Prostate gland (tissue), 2 donors: ENCODE measurements around the gene COA5. TPM values are rescaled to one million over a fixed set of nuclear protein-coding genes. Genes with fewer than 3 reads are reported as not detected.

ENCODE experiments used
- DNase-seq: peaks from one replicate; pipeline ENCODE4 v3.0.0-alpha.2; 2019; ENCODE audit warnings: low spot score
- H3K27ac ChIP-seq, 2 donors: fragments of 200-600 bp; sonication (generic); 2 replicates each; pipeline ENCODE4 v1.5.1; 2017 to 2019
- H3K27me3 ChIP-seq: fragments of 200-600 bp; sonication (generic); replicated peaks from 2 replicates; pipeline ENCODE4 v1.5.1; 2019; ENCODE audit not compliant: insufficient read depth
- H3K36me3 ChIP-seq, 2 donors: fragments of 200-600 bp; sonication (generic); 1 replicate in 1 of 2; 2 replicates in 1 of 2; pipeline versions ENCODE4 v1.5.1 to v1.8.1; 2017 to 2019
- H3K4me1 ChIP-seq: fragments of 200-600 bp; sonication (generic); replicated peaks from 2 replicates; pipeline ENCODE4 v1.5.1; 2019
- H3K4me3 ChIP-seq, 2 donors: fragments of 200-600 bp; sonication (generic); 2 replicates each; pipeline ENCODE4 v1.5.1; 2017 to 2019
- H3K9me3 ChIP-seq: fragments of 200-600 bp; sonication (generic); 2 replicates; pipeline ENCODE4 v1.5.1; 2017
- CTCF ChIP-seq, 4 experiments: fragments of 200-600 bp in 2 of 4; fragments of 450-650 bp in 2 of 4; sonication (generic) in 2 of 4; IDR thresholded peaks; 1 replicate in 3 of 4; 2 replicates in 1 of 4; pipeline ENCODE4 v1.5.1; 2016 to 2019; ENCODE audit warnings: antibody characterized with exemption in 4 of 4, mild to moderate bottlenecking in 2 of 4, moderate library complexity in 2 of 4
- POLR2A ChIP-seq: fragments of 450-650 bp; IDR thresholded peaks from one replicate; pipeline ENCODE4 v1.6.1; 2016; ENCODE audit warnings: antibody characterized with exemption, mild to moderate bottlenecking
- POLR2AphosphoS5 ChIP-seq: sonication (generic); formaldehyde crosslinking; IDR thresholded peaks from one replicate; pipeline ENCODE4 v1.6.1; 2017; ENCODE audit warnings: antibody characterized with exemption
- WGBS: methylation state at CpG from one replicate; pipeline ENCODE4 v1.1.5; 2018; 5-methylcytosine and 5-hydroxymethylcytosine counted together
- intact Hi-C: fragments of 100-400 bp; cut with DNase I; formaldehyde crosslinking; loops from one replicate; pipeline ENCODE4 v1.14.2; 2022
- total RNA-seq, 2 donors: library from RNA; depleted of rRNA; stranded (reverse); fragments of >200 nt; gene quantifications; one replicate each; pipeline ENCODE4 v1.1.0, GENCODE V29; 2016

Gene COA5
- total RNA-seq, 2 donors from 2014 or later, result 34.9 to 41.6 TPM

GRCh38 chr2:98560256-98560771, 48.0 kb downstream of the COA5 start:
- DNase-seq, result no peak
- TF ChIP-seq POLR2A (no peak), CTCF (IDR thresholded peaks at IDR 0.05) (no peak), POLR2AphosphoS5 (no peak)
- H3K4me1 ChIP-seq, result no peaks in the 10 kb centered on the region
- 96% methylated on average over 9 of the region's 9 CpGs for WGBS
- H3K27me3 ChIP-seq, result no peaks in the 10 kb centered on the region
- peaks cover 0 to 8% of the 10 kb centered on the region in 2 donors for H3K36me3 ChIP-seq
- H3K27ac ChIP-seq, result no peak overlapping the region
- no peak overlapping the region for H3K4me3 ChIP-seq
- no peaks in the 10 kb centered on the region for H3K9me3 ChIP-seq
- intact Hi-C loops, result no loop called here

- intact Hi-C loops, result no loop called here
- Histone ChIP-seq H3K36me3 (peaks cover 3 to 8% of the 10 kb centered on the region in 2 donors), H3K9me3 (no peaks in the 10 kb centered on the region), H3K27ac (no peak overlapping the region), H3K4me3 (no peak overlapping the region), H3K27me3 (no peaks in the 10 kb centered on the region), H3K4me1 (no peaks in the 10 kb centered on the region)
- WGBS, result 79% methylated on average over 3 of the region's 3 CpGs
- DNase-seq, result no peak
- TF ChIP-seq POLR2A (no peak), CTCF (IDR thresholded peaks at IDR 0.05) (no peak), POLR2AphosphoS5 (no peak)
Measured at GRCh38 chr2:98559581-98559980, 48.7 kb downstream of the COA5 start.

- no peak overlapping the region for H3K27ac ChIP-seq
- H3K4me1 ChIP-seq, result no peaks in the 10 kb centered on the region
- DNase-seq, result no peak
- no peak overlapping the region for H3K4me3 ChIP-seq
- no peaks in the 10 kb centered on the region for H3K9me3 ChIP-seq
- 70% methylated on average over 16 of the region's 16 CpGs for WGBS
- intact Hi-C loops, result no loop called here
- H3K27me3 ChIP-seq, result no peaks in the 10 kb centered on the region
- TF ChIP-seq POLR2A (no peak), POLR2AphosphoS5 (no peak), CTCF (IDR thresholded peaks at IDR 0.05) (no peak)
- H3K36me3 ChIP-seq, result peaks cover 4 to 6% of the 10 kb centered on the region in 2 donors
Measured at GRCh38 chr2:98558852-98559530, 49.3 kb downstream of the COA5 start.

GRCh38 chr2:98556344-98557033, 51.8 kb downstream of the COA5 start:
- Histone ChIP-seq H3K27ac (no peak overlapping the region), H3K9me3 (no peaks in the 10 kb centered on the region), H3K36me3 (peaks cover 0 to 4% of the 10 kb centered on the region in 2 donors), H3K4me1 (no peaks in the 10 kb centered on the region), H3K4me3 (no peak overlapping the region), H3K27me3 (no peaks in the 10 kb centered on the region)
- TF ChIP-seq POLR2AphosphoS5 (no peak), POLR2A (no peak), CTCF (IDR thresholded peaks at IDR 0.05) (no peak)
- no peak for DNase-seq
- intact Hi-C loops, result no loop called here
- WGBS, result 81% methylated on average over 5 of the region's 5 CpGs
